Measurements from ENCODE around the gene NCR3LG1. TPM values are rescaled to one million over a fixed set of nuclear protein-coding genes. Genes with fewer than 3 reads are reported as not detected.

NCR3LG1 gene
- total RNA-seq, 1 experiment from 2014 or later = 14.8 TPM

DNA sequence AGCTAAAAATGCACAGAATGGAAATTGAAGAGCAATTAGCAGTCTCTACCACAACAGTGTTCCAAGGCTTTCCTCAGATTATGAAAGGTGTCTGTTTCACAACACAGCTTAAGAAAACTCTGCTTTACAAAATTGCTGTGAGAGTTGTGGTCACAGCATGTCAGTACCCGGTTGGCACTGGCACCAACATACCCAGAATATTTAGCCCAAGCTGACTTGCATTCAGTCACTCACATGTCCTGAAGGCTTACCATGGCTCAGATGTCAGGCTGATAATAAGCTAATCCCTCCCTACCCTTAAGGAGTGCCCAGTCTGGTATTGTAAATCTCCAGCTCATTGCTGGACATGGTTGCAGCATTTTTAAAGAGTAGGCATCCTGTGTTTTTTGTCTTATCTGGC is 14.9 kb downstream of the NCR3LG1 start:
- H3K4me1 ChIP-seq = no peaks in the 10 kb centered on the region
- CTCF ChIA-PET = interaction anchor here (0.8 kb wide), 1 partner anchor 17 kb away, joined by 3 read pairs; no protein-coding TSS in a partner anchor
- no peaks in the 10 kb centered on the region for H3K4me1 Mint-ChIP-seq (ENCODE audit: low read depth, unreplicated experiment)
- H3K9me3 Mint-ChIP-seq (ENCODE audit: unreplicated experiment) = peaks cover 38% of the 10 kb centered on the region
- no peak overlapping the region for H3K4me3 ChIP-seq (ENCODE audit: low read depth, low read length)
- H3K27me3 Mint-ChIP-seq (ENCODE audit: insufficient read depth, unreplicated experiment) = no peaks in the 10 kb centered on the region
- no TSS peak for BruUV-seq (replicated peaks)
- POLR2A ChIA-PET = no interaction called here
- no peak overlapping the region for H3K4me3 Mint-ChIP-seq (ENCODE audit: unreplicated experiment)
- peaks cover 7% of the 10 kb centered on the region; the same call in 1 of the 2 replicates for H3K36me3 ChIP-seq (ENCODE audit: control insufficient read depth, insufficient read depth, low read length)
- no peak for DNase-seq
- H3K27ac Mint-ChIP-seq (ENCODE audit: unreplicated experiment) = no peak overlapping the region
- intact Hi-C loops (cut with micrococcal nuclease; ENCODE audit: unreplicated experiment) = no loop called here
- TF ChIP-seq, protein P1, sequence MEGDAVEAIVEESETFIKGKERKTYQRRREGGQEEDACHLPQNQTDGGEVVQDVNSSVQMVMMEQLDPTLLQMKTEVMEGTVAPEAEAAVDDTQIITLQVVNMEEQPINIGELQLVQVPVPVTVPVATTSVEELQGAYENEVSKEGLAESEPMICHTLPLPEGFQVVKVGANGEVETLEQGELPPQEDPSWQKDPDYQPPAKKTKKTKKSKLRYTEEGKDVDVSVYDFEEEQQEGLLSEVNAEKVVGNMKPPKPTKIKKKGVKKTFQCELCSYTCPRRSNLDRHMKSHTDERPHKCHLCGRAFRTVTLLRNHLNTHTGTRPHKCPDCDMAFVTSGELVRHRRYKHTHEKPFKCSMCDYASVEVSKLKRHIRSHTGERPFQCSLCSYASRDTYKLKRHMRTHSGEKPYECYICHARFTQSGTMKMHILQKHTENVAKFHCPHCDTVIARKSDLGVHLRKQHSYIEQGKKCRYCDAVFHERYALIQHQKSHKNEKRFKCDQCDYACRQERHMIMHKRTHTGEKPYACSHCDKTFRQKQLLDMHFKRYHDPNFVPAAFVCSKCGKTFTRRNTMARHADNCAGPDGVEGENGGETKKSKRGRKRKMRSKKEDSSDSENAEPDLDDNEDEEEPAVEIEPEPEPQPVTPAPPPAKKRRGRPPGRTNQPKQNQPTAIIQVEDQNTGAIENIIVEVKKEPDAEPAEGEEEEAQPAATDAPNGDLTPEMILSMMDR (IDR thresholded peaks at IDR 0.05; ENCODE audit: insufficient read depth in 1 of 2, low read depth in 1 of 2, low read length in 1 of 2, severe bottlenecking in 1 of 2, unreplicated experiment in 1 of 2) = no peak
- H3K9me3 ChIP-seq = peaks cover 25% of the 10 kb centered on the region
- H3K27me3 ChIP-seq (replicated peaks; ENCODE audit: control insufficient read depth, insufficient read depth, low read length) = no peaks in the 10 kb centered on the region
- peaks cover 45% of the 10 kb centered on the region for H3K36me3 Mint-ChIP-seq (ENCODE audit: insufficient read depth, unreplicated experiment)

DNA sequence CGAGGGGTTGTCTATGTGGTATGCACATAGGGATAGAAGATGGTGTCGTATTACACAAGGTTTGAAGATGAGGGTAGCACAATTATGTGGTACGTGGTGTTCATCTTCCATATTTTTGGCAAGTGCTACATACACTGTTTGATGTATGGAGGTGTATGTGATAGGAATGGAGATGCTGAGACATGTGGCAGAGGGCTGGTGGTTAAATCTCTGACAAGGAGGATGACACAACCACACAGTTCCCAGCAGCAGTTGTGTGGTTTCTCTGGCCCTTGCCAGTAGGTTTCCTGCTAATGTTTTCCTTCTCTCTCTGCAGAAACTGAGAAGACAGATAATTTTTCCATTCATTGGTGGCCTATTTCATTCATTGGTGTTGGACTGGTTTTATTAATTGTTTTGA is 17.0 kb downstream of the NCR3LG1 start:
- peaks cover 55% of the 10 kb centered on the region for H3K9me3 Mint-ChIP-seq (ENCODE audit: unreplicated experiment)
- H3K27ac Mint-ChIP-seq (ENCODE audit: unreplicated experiment) = no peak overlapping the region
- no TSS peak for BruUV-seq (replicated peaks)
- no peaks in the 10 kb centered on the region for H3K4me1 Mint-ChIP-seq (ENCODE audit: low read depth, unreplicated experiment)
- TF ChIP-seq, protein P1 (IDR thresholded peaks at IDR 0.05; ENCODE audit: insufficient read depth in 1 of 2, low read depth in 1 of 2, low read length in 1 of 2, severe bottlenecking in 1 of 2, unreplicated experiment in 1 of 2) = no peak
- Histone ChIP-seq H3K27me3 (replicated peaks; ENCODE audit: control insufficient read depth, insufficient read depth, low read length) (no peaks in the 10 kb centered on the region), H3K4me3 (ENCODE audit: low read depth, low read length) (no peak overlapping the region), H3K4me1 (no peaks in the 10 kb centered on the region), H3K9me3 (peaks cover 42% of the 10 kb centered on the region), H3K36me3 (ENCODE audit: control insufficient read depth, insufficient read depth, low read length) (peaks cover 10% of the 10 kb centered on the region)
- intact Hi-C loops (cut with micrococcal nuclease; ENCODE audit: unreplicated experiment) = no loop called here
- ChIA-PET CTCF (no interaction called here), POLR2A (no interaction called here)
- peaks cover 52% of the 10 kb centered on the region for H3K36me3 Mint-ChIP-seq (ENCODE audit: insufficient read depth, unreplicated experiment)
- no peaks in the 10 kb centered on the region for H3K27me3 Mint-ChIP-seq (ENCODE audit: insufficient read depth, unreplicated experiment)
- DNase-seq = no peak
- H3K4me3 Mint-ChIP-seq (ENCODE audit: unreplicated experiment) = no peak overlapping the region

DNA sequence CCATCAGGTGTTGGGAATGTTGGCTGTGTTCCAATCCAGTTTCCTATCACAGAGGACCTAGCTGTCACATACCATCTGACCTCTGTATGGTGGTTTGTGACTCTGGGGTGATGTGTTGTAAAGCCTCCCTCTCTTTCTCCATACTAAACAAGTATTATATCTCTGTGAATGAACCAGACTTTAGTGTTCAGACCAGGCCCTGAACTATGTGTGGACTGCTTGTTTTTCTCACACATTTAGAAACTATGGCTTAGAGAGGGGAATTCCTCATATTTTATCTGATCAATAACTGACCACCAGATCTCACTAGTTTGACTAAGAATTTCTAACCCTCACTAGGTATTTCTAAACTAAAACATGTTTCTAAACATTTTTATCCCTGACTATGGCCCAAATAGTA is 17.5 kb downstream of the NCR3LG1 start:
- CTCF ChIA-PET = no interaction called here
- Mint-ChIP-seq H3K4me1 (ENCODE audit: low read depth, unreplicated experiment) (no peaks in the 10 kb centered on the region), H3K9me3 (ENCODE audit: unreplicated experiment) (peaks cover 55% of the 10 kb centered on the region), H3K27me3 (ENCODE audit: insufficient read depth, unreplicated experiment) (no peaks in the 10 kb centered on the region), H3K4me3 (ENCODE audit: unreplicated experiment) (no peak overlapping the region), H3K27ac (ENCODE audit: unreplicated experiment) (no peak overlapping the region), H3K36me3 (ENCODE audit: insufficient read depth, unreplicated experiment) (peaks cover 52% of the 10 kb centered on the region)
- POLR2A ChIA-PET = no interaction called here
- no peak overlapping the region for H3K4me3 ChIP-seq (ENCODE audit: low read depth, low read length)
- DNase-seq = no peak
- H3K9me3 ChIP-seq = peaks cover 42% of the 10 kb centered on the region
- H3K36me3 ChIP-seq (ENCODE audit: control insufficient read depth, insufficient read depth, low read length) = peaks cover 10% of the 10 kb centered on the region
- TF ChIP-seq, protein P1 (IDR thresholded peaks at IDR 0.05; ENCODE audit: insufficient read depth in 1 of 2, low read depth in 1 of 2, low read length in 1 of 2, severe bottlenecking in 1 of 2, unreplicated experiment in 1 of 2) = no peak
- H3K27me3 ChIP-seq (replicated peaks; ENCODE audit: control insufficient read depth, insufficient read depth, low read length) = no peaks in the 10 kb centered on the region
- H3K4me1 ChIP-seq = no peaks in the 10 kb centered on the region
- BruUV-seq (replicated peaks) = no TSS peak
- intact Hi-C loops (cut with micrococcal nuclease; ENCODE audit: unreplicated experiment) = no loop called here

All from Caco-2 (cell line).